NCI-H1092 (cell line): ENCODE results near the gene CACTIN.
"Not testable (repeated sequence)": the region's sequence is repeated elsewhere in the genome, so short reads cannot be mapped to it uniquely, and the experiment has no call there.

Source experiments
- DNase-seq: peaks from one replicate; lab custom pipeline; 2025; lab: John Stamatoyannopoulos, UW

Gene CACTIN

GRCh38 chr19:3626473-3627350 lies at the start of gene CACTIN:
CACTIN (minus strand) TSS chr19:3626790; CDS start chr19:3626762, 28 bp downstream.
- peak; percentile 99 for DNase-seq

- DNase-seq = no peak
These were observed 48.4 kb upstream of the CACTIN start for GRCh38 chr19:3674784-3675543.

- no peak for DNase-seq
These were observed 47.2 kb upstream of the CACTIN start for GRCh38 chr19:3673506-3674439.

GRCh38 chr19:3672993-3673392 lies 46.4 kb upstream of the CACTIN start:
- no peak for DNase-seq

GRCh38 chr19:3672575-3672948 lies 46.0 kb upstream of the CACTIN start:
- no peak for DNase-seq

GRCh38 chr19:3671680-3672574 lies 45.3 kb upstream of the CACTIN start:
- DNase-seq = no peak

- no peak for DNase-seq
These were observed 44.4 kb upstream of the CACTIN start for GRCh38 chr19:3670796-3671679.

- DNase-seq = no peak
These were observed 43.6 kb upstream of the CACTIN start for GRCh38 chr19:3669947-3670795.

GRCh38 chr19:3669082-3669946 lies 42.7 kb upstream of the CACTIN start:
- DNase-seq = no peak

GRCh38 chr19:3668331-3669081 lies 41.9 kb upstream of the CACTIN start:
- no peak for DNase-seq

GRCh38 chr19:3667766-3668165 lies 41.2 kb upstream of the CACTIN start:
- no peak for DNase-seq

GRCh38 chr19:3667037-3667638 lies 40.5 kb upstream of the CACTIN start:
- DNase-seq = no peak

GRCh38 chr19:3666545-3666856 lies 39.9 kb upstream of the CACTIN start:
- not testable (repeated sequence) for DNase-seq

GRCh38 chr19:3665681-3666544 lies 39.3 kb upstream of the CACTIN start:
- DNase-seq = no peak

- DNase-seq = no peak
These were observed 38.5 kb upstream of the CACTIN start for GRCh38 chr19:3664879-3665642.
